Neutrophil (primary cell): ENCODE data around the gene RBPJ.

Source experiments
- H3K27ac ChIP-seq: fragments of 200-600 bp; sonication (generic); 2 replicates; pipeline ENCODE4 v1.5.1; 2016; ENCODE audit warnings: mild to moderate bottlenecking, moderate library complexity
- H3K27me3 ChIP-seq: fragments of 200-600 bp; sonication (generic); 2 replicates; pipeline ENCODE4 v1.6.0; 2016; ENCODE audit warnings: mild to moderate bottlenecking
- H3K36me3 ChIP-seq: fragments of 200-600 bp; sonication (generic); 2 replicates; pipeline ENCODE4 v1.5.1; 2017
- H3K4me1 ChIP-seq, 2 experiments: fragments of 200-600 bp in 1 of 2; sonication (generic) in 1 of 2; 1 replicate in 1 of 2; 2 replicates in 1 of 2; pipeline versions ENCODE4 v1.5.1 to v1.6.1; 2013 to 2016; ENCODE audit warnings: low read depth in 1 of 2, low read length in 1 of 2, mild to moderate bottlenecking in 1 of 2, moderate library complexity in 1 of 2; ENCODE audit not compliant: control insufficient read depth in 1 of 2, insufficient read depth in 1 of 2
- H3K4me3 ChIP-seq, 2 experiments: fragments of 200-600 bp in 1 of 2; sonication (generic) in 1 of 2; 1 replicate in 1 of 2; 2 replicates in 1 of 2; pipeline ENCODE4 v1.5.1; 2013 to 2016; ENCODE audit warnings: low read depth in 1 of 2, low read length in 1 of 2, mild to moderate bottlenecking in 1 of 2, moderate library complexity in 1 of 2
- H3K9me3 ChIP-seq: fragments of 200-600 bp; sonication (generic); 2 replicates; pipeline ENCODE4 v1.5.1; 2016
- CTCF ChIP-seq: fragments of 200-600 bp; sonication (generic); IDR thresholded peaks from 2 replicates; pipeline ENCODE4 v1.5.1; 2016; ENCODE audit warnings: antibody characterized with exemption

Gene RBPJ

GRCh38 chr4:26457412-26457811, 136.6 kb downstream of the RBPJ start:
- H3K36me3 ChIP-seq, result no peaks in the 10 kb centered on the region
- no peak overlapping the region for H3K4me3 ChIP-seq
- peaks cover 7% of the 10 kb centered on the region for H3K27me3 ChIP-seq
- no peak for TF ChIP-seq CTCF
- H3K4me1 ChIP-seq, result peaks cover 0 to 3% of the 10 kb centered on the region in 2 experiments
- no peak overlapping the region for H3K27ac ChIP-seq
- no peaks in the 10 kb centered on the region for H3K9me3 ChIP-seq

- H3K36me3 ChIP-seq, result no peaks in the 10 kb centered on the region
- no peak for TF ChIP-seq CTCF
- H3K4me1 ChIP-seq, result peaks cover 0 to 3% of the 10 kb centered on the region in 2 experiments
- no peak overlapping the region for H3K4me3 ChIP-seq
- H3K27ac ChIP-seq, result no peak overlapping the region
- no peaks in the 10 kb centered on the region for H3K9me3 ChIP-seq
- peaks cover 7% of the 10 kb centered on the region for H3K27me3 ChIP-seq
These were observed 137.3 kb downstream of the RBPJ start for GRCh38 chr4:26458157-26458561.

GRCh38 chr4:26459054-26459755, 138.4 kb downstream of the RBPJ start:
- peaks cover 0 to 3% of the 10 kb centered on the region in 2 experiments for H3K4me1 ChIP-seq
- no peak for TF ChIP-seq CTCF
- H3K36me3 ChIP-seq, result no peaks in the 10 kb centered on the region
- H3K4me3 ChIP-seq, result no peak overlapping the region
- peaks cover 7% of the 10 kb centered on the region for H3K27me3 ChIP-seq
- H3K27ac ChIP-seq, result no peak overlapping the region
- H3K9me3 ChIP-seq, result no peaks in the 10 kb centered on the region

- Histone ChIP-seq H3K4me3 (no peak overlapping the region), H3K27me3 (peaks cover 7% of the 10 kb centered on the region), H3K36me3 (no peaks in the 10 kb centered on the region), H3K4me1 (peaks cover 0 to 3% of the 10 kb centered on the region in 2 experiments), H3K9me3 (no peaks in the 10 kb centered on the region), H3K27ac (no peak overlapping the region)
- no peak for TF ChIP-seq CTCF
These were observed 139.1 kb downstream of the RBPJ start for GRCh38 chr4:26459756-26460530.

GRCh38 chr4:26462874-26463273, 142.1 kb downstream of the RBPJ start:
- no peaks in the 10 kb centered on the region for H3K9me3 ChIP-seq
- peaks cover 7% of the 10 kb centered on the region for H3K27me3 ChIP-seq
- H3K36me3 ChIP-seq, result no peaks in the 10 kb centered on the region
- no peak overlapping the region for H3K4me3 ChIP-seq
- H3K27ac ChIP-seq, result no peak overlapping the region
- peaks cover 0 to 3% of the 10 kb centered on the region in 2 experiments for H3K4me1 ChIP-seq
- no peak for TF ChIP-seq CTCF
